A673 (cell line): ENCODE results near the gene USP48. TPM values are rescaled to one million over a fixed set of nuclear protein-coding genes. Genes with fewer than 3 reads are reported as not detected.
"Not testable (repeated sequence)": the region's sequence is repeated elsewhere in the genome, so short reads cannot be mapped to it uniquely, and the experiment has no call there.

Experiments
- BruUV-seq: library from RNA; stranded (reverse); fragments of 400-500 nt; replicated peaks from 2 replicates; lab custom pipeline; 2021; lab: Mats Ljungman, UMichigan
- CTCF ChIA-PET: fragments of 300-600 bp; sonication (Branson Sonifier 250); formaldehyde crosslinking; loops from one replicate; lab custom pipeline; 2022; ENCODE audit warnings: antibody characterized with exemption; lab: Charles Lee
- POLR2A ChIA-PET: fragments of 300-600 bp; sonication (Branson Sonifier 250); formaldehyde crosslinking; loops from one replicate; lab custom pipeline; 2022; ENCODE audit warnings: antibody characterized with exemption; ENCODE audit not compliant: low non-redundant PET; lab: Charles Lee
- DNase-seq: peaks from one replicate; pipeline ENCODE4 v3.0.0-alpha.2; 2015; ENCODE audit warnings: low spot score
- H3K27ac ChIP-seq: fragments of 200-600 bp; sonication (generic); 2 replicates; pipeline ENCODE4 v1.5.1; 2016; ENCODE audit warnings: mixed run types, low read depth, mild to moderate bottlenecking, mixed read lengths, antibody characterized with exemption, low read length; ENCODE audit not compliant: poor library complexity, severe bottlenecking
- H3K27me3 ChIP-seq: fragments of 200-600 bp; sonication (generic); replicated peaks from 2 replicates; pipeline ENCODE4 v1.6.1; 2017; ENCODE audit warnings: mixed run types, low read depth, mild to moderate bottlenecking, mixed read lengths, antibody characterized with exemption, low read length; ENCODE audit not compliant: insufficient read depth, poor library complexity
- H3K36me3 ChIP-seq: fragments of 200-600 bp; sonication (generic); 2 replicates; pipeline ENCODE4 v1.6.1; 2016; ENCODE audit warnings: mixed run types, mild to moderate bottlenecking, mixed read lengths, antibody characterized with exemption, low read length; ENCODE audit not compliant: insufficient read depth, poor library complexity, severe bottlenecking
- H3K4me1 ChIP-seq: fragments of 200-600 bp; sonication (generic); 2 replicates; pipeline ENCODE4 v1.6.1; 2017; ENCODE audit warnings: mixed run types, mild to moderate bottlenecking, mixed read lengths, antibody characterized with exemption, low read length; ENCODE audit not compliant: insufficient read depth, poor library complexity, severe bottlenecking
- H3K4me3 ChIP-seq: fragments of 200-600 bp; sonication (generic); 2 replicates; pipeline ENCODE4 v1.5.1; 2016; ENCODE audit warnings: low read depth, mixed run types, mild to moderate bottlenecking, mixed read lengths, low read length; ENCODE audit not compliant: poor library complexity, severe bottlenecking
- H3K9me3 ChIP-seq: fragments of 200-600 bp; sonication (generic); 2 replicates; pipeline ENCODE4 v1.6.1; 2016; ENCODE audit warnings: mixed run types, low read depth, mild to moderate bottlenecking, mixed read lengths, antibody characterized with exemption, low read length; ENCODE audit not compliant: poor library complexity, severe bottlenecking
- EZH2 ChIP-seq: fragments of 200-600 bp; sonication (generic); IDR thresholded peaks from 2 replicates; pipeline ENCODE4 v1.6.1; 2017; ENCODE audit warnings: borderline replicate concordance, low read depth, mild to moderate bottlenecking, mixed read lengths, antibody characterized with exemption, low read length; ENCODE audit not compliant: poor library complexity, severe bottlenecking
- intact Hi-C: fragments of 100-400 bp; cut with micrococcal nuclease; formaldehyde crosslinking; loops from one replicate; pipeline ENCODE4 v1.10.0; 2022; ENCODE audit not compliant: unreplicated experiment
- total RNA-seq: library from RNA; stranded (reverse); gene quantifications from 2 replicates; pipeline ENCODE4 v1.2.3, GENCODE V29; 2021
- TF ChIP-seq, protein P1 (sequence below): fragments of 300-800, 200-600 bp; sonication (generic); conservative IDR thresholded peaks from 2 replicates; pipeline ENCODE4 v1.5.1; 2017; ENCODE audit warnings: low read depth, mild to moderate bottlenecking, antibody characterized with exemption, low read length, moderate library complexity, mixed read lengths

USP48 gene
- total RNA-seq, 1 experiment from 2014 or later, result 74.1 TPM

DNA sequence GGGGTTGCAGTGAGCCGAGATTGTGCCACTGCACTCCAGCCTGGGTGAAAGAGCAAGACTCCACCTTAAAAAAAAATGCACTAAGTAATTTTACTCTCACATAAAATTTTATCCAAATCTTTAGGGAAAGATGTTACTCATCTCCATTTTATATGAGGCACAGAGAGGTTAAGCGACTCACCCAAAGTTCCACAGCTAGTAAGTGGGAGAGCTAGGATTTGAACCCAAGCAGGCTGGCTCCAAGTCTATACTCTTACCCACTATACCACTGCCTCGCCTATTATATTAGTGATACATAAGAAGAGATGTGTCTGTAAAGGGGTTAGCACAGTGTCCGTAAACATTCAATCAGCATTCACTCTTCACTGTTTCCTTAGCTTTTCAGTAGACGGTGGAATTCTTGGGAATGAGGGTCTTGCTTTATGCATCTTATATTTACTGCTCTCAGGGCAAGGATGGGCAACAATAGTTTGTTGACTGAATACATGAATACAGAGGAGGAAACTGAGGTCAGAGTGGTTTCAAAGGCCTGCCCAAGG, 44.3 kb upstream of the USP48 start:
- H3K4me1 ChIP-seq, result no peaks in the 10 kb centered on the region
- ChIA-PET POLR2A (no interaction called here), CTCF (interaction anchor here (0.6 kb wide), 1 partner anchor 19 kb away, joined by 3 read pairs; no protein-coding TSS in a partner anchor)
- H3K9me3 ChIP-seq, result no peaks in the 10 kb centered on the region
- no peak for TF ChIP-seq EZH2
- TF ChIP-seq, protein P1, sequence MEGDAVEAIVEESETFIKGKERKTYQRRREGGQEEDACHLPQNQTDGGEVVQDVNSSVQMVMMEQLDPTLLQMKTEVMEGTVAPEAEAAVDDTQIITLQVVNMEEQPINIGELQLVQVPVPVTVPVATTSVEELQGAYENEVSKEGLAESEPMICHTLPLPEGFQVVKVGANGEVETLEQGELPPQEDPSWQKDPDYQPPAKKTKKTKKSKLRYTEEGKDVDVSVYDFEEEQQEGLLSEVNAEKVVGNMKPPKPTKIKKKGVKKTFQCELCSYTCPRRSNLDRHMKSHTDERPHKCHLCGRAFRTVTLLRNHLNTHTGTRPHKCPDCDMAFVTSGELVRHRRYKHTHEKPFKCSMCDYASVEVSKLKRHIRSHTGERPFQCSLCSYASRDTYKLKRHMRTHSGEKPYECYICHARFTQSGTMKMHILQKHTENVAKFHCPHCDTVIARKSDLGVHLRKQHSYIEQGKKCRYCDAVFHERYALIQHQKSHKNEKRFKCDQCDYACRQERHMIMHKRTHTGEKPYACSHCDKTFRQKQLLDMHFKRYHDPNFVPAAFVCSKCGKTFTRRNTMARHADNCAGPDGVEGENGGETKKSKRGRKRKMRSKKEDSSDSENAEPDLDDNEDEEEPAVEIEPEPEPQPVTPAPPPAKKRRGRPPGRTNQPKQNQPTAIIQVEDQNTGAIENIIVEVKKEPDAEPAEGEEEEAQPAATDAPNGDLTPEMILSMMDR, result no peak
- BruUV-seq, result no TSS peak
- intact Hi-C loops, result no loop called here
- H3K27ac ChIP-seq, result no peak overlapping the region
- no peak for DNase-seq
- no peaks in the 10 kb centered on the region for H3K36me3 ChIP-seq
- no peaks in the 10 kb centered on the region for H3K27me3 ChIP-seq
- H3K4me3 ChIP-seq, result no peak overlapping the region

GRCh38 chr1:21826694-21827093, 43.7 kb upstream of the USP48 start:
- intact Hi-C loops, result not testable (repeated sequence)

GRCh38 chr1:21825393-21825792, 42.4 kb upstream of the USP48 start:
- Histone ChIP-seq H3K36me3 (no peaks in the 10 kb centered on the region), H3K27me3 (no peaks in the 10 kb centered on the region), H3K4me1 (no peaks in the 10 kb centered on the region), H3K27ac (no peak overlapping the region), H3K9me3 (no peaks in the 10 kb centered on the region), H3K4me3 (no peak overlapping the region)
- POLR2A ChIA-PET, result no interaction called here
- TF ChIP-seq EZH2, result no peak
- TF ChIP-seq, protein P1, result no peak
- intact Hi-C loops, result no loop called here
- BruUV-seq, result no TSS peak
- no peak for DNase-seq
- CTCF ChIA-PET, result no interaction called here

More at GRCh38 chr1:21826694-21827093, 43.7 kb upstream of the USP48 start:
- BruUV-seq, H3K9me3 ChIP-seq, H3K36me3 ChIP-seq, DNase-seq, CTCF ChIA-PET, H3K4me3 ChIP-seq, POLR2A ChIA-PET, H3K4me1 ChIP-seq, H3K27ac ChIP-seq, H3K27me3 ChIP-seq: not testable (repeated sequence)

GRCh38 chr1:21824926-21825325, 42.0 kb upstream of the USP48 start:
- no peak for DNase-seq
- Histone ChIP-seq H3K9me3 (no peaks in the 10 kb centered on the region), H3K4me3 (no peak overlapping the region), H3K36me3 (no peaks in the 10 kb centered on the region), H3K27me3 (no peaks in the 10 kb centered on the region), H3K4me1 (no peaks in the 10 kb centered on the region), H3K27ac (no peak overlapping the region)
- TF ChIP-seq EZH2, result no peak
- TF ChIP-seq, protein P1, result no peak
- intact Hi-C loops, result no loop called here
- POLR2A ChIA-PET, result no interaction called here
- CTCF ChIA-PET, result no interaction called here
- no TSS peak for BruUV-seq
